Activated T-helper 1 cell treated with anti-CD3 and anti-CD28 coated beads, Interleukin-12 subunit alpha, Interleukin-12 subunit beta, Interleukin-2, Interleukin-4 antibody, amounts not matched to agents 30 ng/mL and 10 ng/mL and 1 ng/mL, durations not matched to agents 14 hours and 24 hours and 36 hours (primary cell): Measurements from ENCODE around the gene DCLK2. TPM values are rescaled to one million over a fixed set of nuclear protein-coding genes. Genes with fewer than 3 reads are reported as not detected.
A peak's percentile ranks its signal among the peaks of the same experiment; 100 is the strongest.

Source experiments
- DNase-seq: peaks from one replicate; pipeline ENCODE4 v3.0.0; 2021; ENCODE audit warnings: low spot score
- H3K27ac Mint-ChIP-seq: one replicate; pipeline ENCODE4 v1.8.0; 2021; ENCODE audit warnings: mild to moderate bottlenecking, mixed read lengths
- H3K27me3 Mint-ChIP-seq: one replicate; pipeline ENCODE4 v1.8.0; 2022; ENCODE audit warnings: mild to moderate bottlenecking, moderate library complexity, mixed read lengths; ENCODE audit not compliant: insufficient read depth
- H3K36me3 Mint-ChIP-seq: one replicate; pipeline ENCODE4 v1.8.0; 2021; ENCODE audit warnings: low read depth, mixed read lengths
- H3K4me1 Mint-ChIP-seq: one replicate; pipeline ENCODE4 v1.8.0; 2021; ENCODE audit warnings: low read depth, mixed read lengths
- H3K4me3 Mint-ChIP-seq: one replicate; pipeline ENCODE4 v1.8.0; 2021; ENCODE audit warnings: mild to moderate bottlenecking, moderate library complexity, mixed read lengths
- H3K9me3 Mint-ChIP-seq: one replicate; pipeline ENCODE4 v1.8.0; 2021; ENCODE audit warnings: mixed read lengths
- intact Hi-C: fragments of 100-400 bp; cut with micrococcal nuclease; formaldehyde crosslinking; loops from one replicate; pipeline ENCODE4 v1.15.1; 2024
- total RNA-seq: library from RNA; stranded (reverse); gene quantifications from 2 replicates; pipeline ENCODE4 v1.2.3, GENCODE V29; 2022

The DCLK2 gene
- total RNA-seq, result 0.08 TPM in 1 of 2 replicates, not detected in the other

DNA sequence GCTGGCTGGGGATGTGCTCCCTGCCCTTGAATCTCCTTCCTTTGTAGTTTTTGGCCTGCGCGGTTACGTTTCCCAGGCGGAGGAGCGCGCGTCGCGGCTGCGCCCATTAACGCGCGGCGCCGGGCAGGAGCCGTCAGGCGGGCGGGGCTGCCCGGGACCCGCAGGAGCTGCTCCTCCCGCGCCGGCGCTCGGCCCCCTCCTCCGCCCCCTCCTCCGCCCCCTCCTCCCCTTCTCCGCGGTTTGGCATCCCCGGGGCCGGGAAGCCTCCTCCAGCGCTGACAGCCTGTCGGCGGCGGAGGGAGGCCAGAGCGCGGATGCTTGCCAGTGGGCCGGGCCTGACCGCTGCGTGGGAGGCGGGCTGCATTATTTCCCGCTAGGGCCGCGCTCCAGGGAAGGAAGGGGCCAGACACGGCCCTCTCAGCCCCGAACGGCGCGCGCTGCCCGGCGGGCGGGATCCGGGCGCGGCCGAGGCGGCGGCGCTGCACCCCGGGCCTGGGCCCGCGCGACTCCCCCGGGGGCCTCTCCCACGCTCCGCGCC, at the start of gene DCLK2:
Gene DCLK2, plus strand, starts transcription at position 405 of the 538 bp plus-strand sequence. CDS start 583 bp downstream, outside the sequence.
- Mint-ChIP-seq H3K36me3 (no peaks in the 10 kb centered on the region), H3K9me3 (no peaks in the 10 kb centered on the region), H3K4me3 (peak within 1 kb of the TSS; percentile 54), H3K27ac (no peak within 1 kb of the TSS), H3K4me1 (no peaks in the 10 kb centered on the region), H3K27me3 (peaks cover 55% of the 10 kb centered on the region)
- no peak for DNase-seq
- intact Hi-C loops, result no loop called here

- H3K9me3 Mint-ChIP-seq, result peaks cover 6% of the 10 kb centered on the region
- DNase-seq, result no peak
- no peak overlapping the region for H3K4me3 Mint-ChIP-seq
- intact Hi-C loops, result no loop called here
- no peaks in the 10 kb centered on the region for H3K4me1 Mint-ChIP-seq
- H3K27ac Mint-ChIP-seq, result no peak overlapping the region
- no peaks in the 10 kb centered on the region for H3K36me3 Mint-ChIP-seq
- H3K27me3 Mint-ChIP-seq, result no peaks in the 10 kb centered on the region
These were observed 45.7 kb upstream of the DCLK2 start for GRCh38 chr4:150032541-150032940.

- H3K36me3 Mint-ChIP-seq, result no peaks in the 10 kb centered on the region
- no peak for DNase-seq
- H3K9me3 Mint-ChIP-seq, result peaks cover under 1% of the 10 kb centered on the region
- H3K27ac Mint-ChIP-seq, result no peak overlapping the region
- no peaks in the 10 kb centered on the region for H3K4me1 Mint-ChIP-seq
- no peak overlapping the region for H3K4me3 Mint-ChIP-seq
- intact Hi-C loops, result no loop called here
- H3K27me3 Mint-ChIP-seq, result no peaks in the 10 kb centered on the region
These were observed 45.2 kb upstream of the DCLK2 start for GRCh38 chr4:150033081-150033480.

GRCh38 chr4:150033901-150034300, 44.3 kb upstream of the DCLK2 start:
- intact Hi-C loops, result loop anchor here (2.0 kb wide), 1 partner anchor 45 kb away; no protein-coding TSS in a partner anchor
- Mint-ChIP-seq H3K27me3 (no peaks in the 10 kb centered on the region), H3K4me1 (no peaks in the 10 kb centered on the region), H3K36me3 (no peaks in the 10 kb centered on the region), H3K27ac (no peak overlapping the region), H3K4me3 (no peak overlapping the region), H3K9me3 (no peaks in the 10 kb centered on the region)
- DNase-seq, result no peak

- no peaks in the 10 kb centered on the region for H3K9me3 Mint-ChIP-seq
- no peak overlapping the region for H3K4me3 Mint-ChIP-seq
- no peak overlapping the region for H3K27ac Mint-ChIP-seq
- intact Hi-C loops, result no loop called here
- H3K4me1 Mint-ChIP-seq, result no peaks in the 10 kb centered on the region
- H3K36me3 Mint-ChIP-seq, result no peaks in the 10 kb centered on the region
- H3K27me3 Mint-ChIP-seq, result no peaks in the 10 kb centered on the region
- DNase-seq, result no peak
These were observed 40.9 kb upstream of the DCLK2 start for GRCh38 chr4:150037251-150037856.

DNA sequence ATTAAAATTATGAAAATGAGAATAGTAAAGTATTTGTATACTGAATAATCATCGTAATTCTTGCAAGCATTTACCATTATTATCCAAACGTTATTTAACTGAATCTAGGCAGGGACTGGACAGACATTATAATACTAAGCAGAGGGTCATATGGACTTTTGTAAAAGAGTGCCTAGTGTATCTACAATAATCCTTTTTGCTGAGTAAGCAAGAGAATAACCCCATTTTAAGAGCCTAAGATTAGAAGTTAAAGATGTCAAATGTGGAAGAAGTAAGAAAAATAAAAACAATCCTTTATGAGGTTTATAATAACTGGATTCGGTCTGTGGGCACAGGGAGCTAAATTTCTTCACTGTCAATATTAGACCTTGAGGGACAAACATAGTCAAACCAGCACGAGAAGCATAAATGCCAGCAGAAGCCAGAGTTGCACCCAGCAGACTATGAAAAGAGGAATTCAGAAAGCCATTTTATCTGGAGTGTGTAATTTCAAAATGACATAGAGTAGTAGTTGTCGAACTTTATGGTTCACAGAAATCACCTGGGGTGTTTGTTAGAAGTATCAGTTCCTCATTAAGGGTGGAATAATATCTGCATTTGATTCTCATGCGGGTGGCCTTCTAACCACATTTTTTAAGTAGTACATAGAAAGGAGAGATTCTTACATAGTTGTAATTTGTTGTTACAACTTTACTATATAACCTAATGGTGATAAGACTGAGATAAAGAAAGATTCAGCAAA, 39.7 kb upstream of the DCLK2 start:
- no peak overlapping the region for H3K4me3 Mint-ChIP-seq
- DNase-seq, result no peak
- no peaks in the 10 kb centered on the region for H3K27me3 Mint-ChIP-seq
- intact Hi-C loops, result no loop called here
- H3K27ac Mint-ChIP-seq, result no peak overlapping the region
- no peaks in the 10 kb centered on the region for H3K36me3 Mint-ChIP-seq
- no peaks in the 10 kb centered on the region for H3K4me1 Mint-ChIP-seq
- H3K9me3 Mint-ChIP-seq, result no peaks in the 10 kb centered on the region

- Mint-ChIP-seq H3K27me3 (no peaks in the 10 kb centered on the region), H3K9me3 (no peaks in the 10 kb centered on the region), H3K4me3 (no peak overlapping the region), H3K4me1 (no peaks in the 10 kb centered on the region), H3K36me3 (no peaks in the 10 kb centered on the region), H3K27ac (no peak overlapping the region)
- no peak for DNase-seq
- intact Hi-C loops, result no loop called here
These were observed 38.7 kb upstream of the DCLK2 start for GRCh38 chr4:150039274-150040127.

DNA sequence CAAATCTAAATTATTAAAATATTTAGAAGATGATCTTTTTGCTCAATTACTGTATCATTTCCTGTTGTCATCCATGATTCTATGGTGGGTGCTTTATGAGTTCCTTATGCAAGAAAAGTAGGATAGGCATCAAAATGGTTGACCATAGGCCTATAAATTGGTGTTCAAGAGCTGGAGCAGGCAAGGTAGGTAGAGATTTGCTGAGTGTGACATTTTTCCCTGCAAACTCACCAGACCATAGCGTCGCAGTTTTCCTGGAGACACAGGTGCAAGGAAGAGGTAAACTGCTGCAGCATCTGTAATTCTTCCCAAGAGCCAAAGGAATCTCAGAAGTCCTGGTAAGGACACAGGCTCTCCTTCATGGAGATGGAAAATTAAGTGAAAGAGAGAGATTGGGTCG, 33.7 kb upstream of the DCLK2 start:
- Mint-ChIP-seq H3K27ac (no peak overlapping the region), H3K27me3 (no peaks in the 10 kb centered on the region), H3K4me1 (no peaks in the 10 kb centered on the region), H3K4me3 (no peak overlapping the region), H3K9me3 (no peaks in the 10 kb centered on the region), H3K36me3 (no peaks in the 10 kb centered on the region)
- DNase-seq, result no peak
- intact Hi-C loops, result no loop called here

DNA sequence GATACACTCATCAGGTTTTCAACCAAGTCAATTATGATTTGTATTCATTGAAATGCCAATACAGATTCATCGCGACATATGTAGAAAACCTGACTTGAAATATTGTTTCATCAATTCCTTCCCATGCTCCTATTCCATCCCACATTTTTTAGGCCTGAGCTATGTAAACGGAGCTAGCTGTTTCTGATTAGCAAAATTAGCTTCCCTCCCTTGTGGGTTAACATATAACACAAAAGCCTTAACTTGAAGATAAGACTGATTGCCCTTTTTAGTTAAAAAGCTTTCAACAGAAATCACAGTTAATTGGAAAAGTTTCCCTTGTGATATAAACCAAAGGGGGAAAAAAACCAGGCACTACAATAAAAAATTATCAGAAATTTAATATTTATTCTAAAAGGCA, 32.8 kb upstream of the DCLK2 start:
- intact Hi-C loops, result no loop called here
- Mint-ChIP-seq H3K27ac (no peak overlapping the region), H3K27me3 (no peaks in the 10 kb centered on the region), H3K4me1 (no peaks in the 10 kb centered on the region), H3K36me3 (no peaks in the 10 kb centered on the region), H3K4me3 (no peak overlapping the region), H3K9me3 (no peaks in the 10 kb centered on the region)
- DNase-seq, result no peak

GRCh38 chr4:150046728-150047217, 31.5 kb upstream of the DCLK2 start:
- DNase-seq, result no peak
- intact Hi-C loops, result no loop called here
- H3K9me3 Mint-ChIP-seq, result no peaks in the 10 kb centered on the region
- no peak overlapping the region for H3K27ac Mint-ChIP-seq
- H3K4me1 Mint-ChIP-seq, result no peaks in the 10 kb centered on the region
- H3K27me3 Mint-ChIP-seq, result no peaks in the 10 kb centered on the region
- no peak overlapping the region for H3K4me3 Mint-ChIP-seq
- no peaks in the 10 kb centered on the region for H3K36me3 Mint-ChIP-seq

GRCh38 chr4:150047546-150047945, 30.7 kb upstream of the DCLK2 start:
- Mint-ChIP-seq H3K9me3 (no peaks in the 10 kb centered on the region), H3K27me3 (no peaks in the 10 kb centered on the region), H3K4me1 (no peaks in the 10 kb centered on the region), H3K4me3 (no peak overlapping the region), H3K36me3 (no peaks in the 10 kb centered on the region), H3K27ac (no peak overlapping the region)
- intact Hi-C loops, result no loop called here
- no peak for DNase-seq

DNA sequence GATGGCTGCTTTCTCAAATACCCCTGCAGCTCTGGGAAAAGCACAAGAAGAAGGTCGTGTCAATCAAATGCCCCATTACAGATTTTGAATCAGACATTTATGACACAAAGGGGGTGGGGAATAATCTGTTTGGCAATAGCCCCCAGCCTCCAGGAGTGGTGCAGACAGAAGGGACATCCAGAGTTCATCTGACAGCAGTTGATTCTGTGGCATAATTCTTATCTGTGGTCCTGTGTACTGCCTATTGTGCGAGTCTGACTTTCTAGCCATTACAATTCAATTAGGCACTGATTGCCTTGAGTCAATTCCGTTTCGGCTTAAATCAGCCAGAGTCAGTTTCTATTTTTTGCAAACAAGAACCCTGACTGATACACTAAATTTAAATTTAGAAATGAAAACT, 28.6 kb upstream of the DCLK2 start:
- intact Hi-C loops, result no loop called here
- no peaks in the 10 kb centered on the region for H3K36me3 Mint-ChIP-seq
- H3K27me3 Mint-ChIP-seq, result no peaks in the 10 kb centered on the region
- no peak for DNase-seq
- H3K27ac Mint-ChIP-seq, result no peak overlapping the region
- no peaks in the 10 kb centered on the region for H3K4me1 Mint-ChIP-seq
- H3K4me3 Mint-ChIP-seq, result no peak overlapping the region
- no peaks in the 10 kb centered on the region for H3K9me3 Mint-ChIP-seq

- H3K4me3 Mint-ChIP-seq, result no peak overlapping the region
- intact Hi-C loops, result no loop called here
- H3K27ac Mint-ChIP-seq, result no peak overlapping the region
- no peaks in the 10 kb centered on the region for H3K4me1 Mint-ChIP-seq
- no peaks in the 10 kb centered on the region for H3K36me3 Mint-ChIP-seq
- DNase-seq, result no peak
- no peaks in the 10 kb centered on the region for H3K27me3 Mint-ChIP-seq
- no peaks in the 10 kb centered on the region for H3K9me3 Mint-ChIP-seq
These were observed 27.7 kb upstream of the DCLK2 start for GRCh38 chr4:150050566-150050965.
